AG10803 (cell line): ENCODE data around the gene THAP6.

Experiments
- DNase-seq: peaks from one replicate; pipeline ENCODE4 v3.0.0; 2010; ENCODE audit warnings: low read depth
- H3K4me3 ChIP-seq: 2 replicates; pipeline ENCODE4 v1.5.1; 2011; ENCODE audit warnings: mild to moderate bottlenecking, low read length, control low read depth
- TF ChIP-seq, protein P1 (sequence below): conservative IDR thresholded peaks from 2 replicates; pipeline ENCODE4 v1.5.1; 2011; ENCODE audit warnings: mild to moderate bottlenecking, low read length, control low read depth, inconsistent platforms

THAP6 gene

GRCh38 chr4:75557696-75558095 lies 43.4 kb downstream of the THAP6 start:
- TF ChIP-seq, protein P1, sequence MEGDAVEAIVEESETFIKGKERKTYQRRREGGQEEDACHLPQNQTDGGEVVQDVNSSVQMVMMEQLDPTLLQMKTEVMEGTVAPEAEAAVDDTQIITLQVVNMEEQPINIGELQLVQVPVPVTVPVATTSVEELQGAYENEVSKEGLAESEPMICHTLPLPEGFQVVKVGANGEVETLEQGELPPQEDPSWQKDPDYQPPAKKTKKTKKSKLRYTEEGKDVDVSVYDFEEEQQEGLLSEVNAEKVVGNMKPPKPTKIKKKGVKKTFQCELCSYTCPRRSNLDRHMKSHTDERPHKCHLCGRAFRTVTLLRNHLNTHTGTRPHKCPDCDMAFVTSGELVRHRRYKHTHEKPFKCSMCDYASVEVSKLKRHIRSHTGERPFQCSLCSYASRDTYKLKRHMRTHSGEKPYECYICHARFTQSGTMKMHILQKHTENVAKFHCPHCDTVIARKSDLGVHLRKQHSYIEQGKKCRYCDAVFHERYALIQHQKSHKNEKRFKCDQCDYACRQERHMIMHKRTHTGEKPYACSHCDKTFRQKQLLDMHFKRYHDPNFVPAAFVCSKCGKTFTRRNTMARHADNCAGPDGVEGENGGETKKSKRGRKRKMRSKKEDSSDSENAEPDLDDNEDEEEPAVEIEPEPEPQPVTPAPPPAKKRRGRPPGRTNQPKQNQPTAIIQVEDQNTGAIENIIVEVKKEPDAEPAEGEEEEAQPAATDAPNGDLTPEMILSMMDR, result no peak
- no peak overlapping the region for H3K4me3 ChIP-seq
- DNase-seq, result no peak

- TF ChIP-seq, protein P1, result no peak
- DNase-seq, result peak; percentile 29
- H3K4me3 ChIP-seq, result no peak overlapping the region
Measured at GRCh38 chr4:75561789-75562188, 47.5 kb downstream of the THAP6 start.

- no peak for DNase-seq
- TF ChIP-seq, protein P1, result no peak
- H3K4me3 ChIP-seq, result no peak overlapping the region
Measured at GRCh38 chr4:75564023-75564422, 49.8 kb downstream of the THAP6 start.

DNA sequence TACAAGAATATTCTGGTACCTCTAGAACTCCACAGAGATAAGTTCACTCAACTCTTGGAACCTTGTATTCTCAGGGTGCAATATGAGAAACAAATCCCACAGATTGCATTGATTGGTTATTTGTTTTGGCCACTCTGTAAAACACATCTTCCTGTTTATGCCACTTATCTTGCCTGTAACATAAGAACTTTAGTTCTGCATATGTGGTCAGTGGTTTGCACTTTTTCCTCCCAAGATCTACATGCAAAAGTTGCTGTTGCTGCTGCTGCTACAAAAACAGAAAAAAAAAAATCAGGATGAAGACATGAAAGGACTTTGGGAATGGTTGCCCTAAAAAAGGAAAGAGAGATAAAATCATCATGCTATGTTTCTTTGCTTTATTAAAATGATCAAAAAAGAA lies 51.2 kb downstream of the THAP6 start:
- TF ChIP-seq, protein P1, result no peak
- no peak overlapping the region for H3K4me3 ChIP-seq
- DNase-seq, result no peak

DNA sequence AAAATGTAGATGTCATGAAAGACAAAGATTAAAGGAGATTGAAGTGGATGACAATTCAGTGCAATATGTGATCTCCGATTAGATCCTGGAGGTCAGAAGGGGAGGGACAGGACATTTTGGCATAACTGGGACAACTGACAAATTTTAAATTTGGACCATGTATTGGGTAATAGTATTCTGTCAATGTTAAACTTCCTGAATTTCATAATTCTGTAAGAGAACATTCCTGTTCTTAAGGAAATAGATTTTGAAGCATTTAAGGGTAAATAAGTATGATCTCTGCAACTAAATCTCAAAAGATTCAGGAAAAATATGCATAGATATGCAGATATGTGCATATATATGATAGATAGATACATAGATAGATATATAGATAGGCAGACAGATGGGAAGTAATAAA lies 52.6 kb downstream of the THAP6 start:
- DNase-seq, result no peak
- no peak overlapping the region for H3K4me3 ChIP-seq
- TF ChIP-seq, protein P1, result no peak

DNA sequence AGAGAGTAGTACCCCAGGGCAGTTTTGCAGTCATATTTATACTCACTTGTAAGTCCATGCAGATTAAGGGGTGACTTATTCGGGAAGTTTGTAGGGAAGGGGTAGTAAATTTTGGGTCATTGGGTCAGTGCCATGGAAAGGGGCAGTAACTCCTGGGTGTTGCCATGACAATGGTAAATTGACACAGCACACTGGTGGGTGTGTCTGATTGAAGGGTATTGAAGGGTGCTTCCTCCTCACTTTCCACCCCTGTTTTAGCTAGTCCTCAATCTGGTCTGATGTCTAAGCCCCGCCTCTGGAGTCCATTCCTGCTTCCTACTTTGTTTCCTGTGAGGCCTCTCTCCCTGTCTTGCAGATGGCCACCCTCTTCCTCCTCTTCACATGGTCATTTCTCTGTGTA lies 53.5 kb downstream of the THAP6 start:
- no peak overlapping the region for H3K4me3 ChIP-seq
- no peak for DNase-seq
- TF ChIP-seq, protein P1, result no peak
